Ureter (tissue), 1 donor: Measurements from ENCODE around the gene ZBTB38. TPM values are rescaled to one million over a fixed set of nuclear protein-coding genes. Genes with fewer than 3 reads are reported as not detected.

Experiments used
- DNase-seq: peaks from one replicate; pipeline ENCODE4 v3.0.0-alpha.2; 2020; ENCODE audit warnings: low spot score
- total RNA-seq: library from RNA; stranded (reverse); gene quantifications from one replicate; pipeline ENCODE4 v1.2.4, GENCODE V29; 2023
- donor health status: DM: yes; HTN: yes; CAD: no.

ZBTB38 gene
- 121 TPM for total RNA-seq

- DNase-seq: peak; percentile 93
These were observed at the start of gene ZBTB38 for GRCh38 chr3:141368062-141368924. TSS of gene ZBTB38 (plus strand) at chr3:141368504. CDS start at chr3:141442389, 73,885 bp downstream.

GRCh38 chr3:141320399-141321108 is 47.8 kb upstream of the ZBTB38 start:
- DNase-seq: no peak

GRCh38 chr3:141321109-141321497 is 47.2 kb upstream of the ZBTB38 start:
- DNase-seq: no peak

GRCh38 chr3:141323936-141324704 is 44.2 kb upstream of the ZBTB38 start:
- DNase-seq: no peak

GRCh38 chr3:141326123-141326522 is 42.2 kb upstream of the ZBTB38 start:
- no peak for DNase-seq

GRCh38 chr3:141326626-141327025 is 41.7 kb upstream of the ZBTB38 start:
- DNase-seq: no peak

GRCh38 chr3:141328286-141329166 is 39.8 kb upstream of the ZBTB38 start:
- no peak for DNase-seq

GRCh38 chr3:141330235-141330634 is 38.1 kb upstream of the ZBTB38 start:
- no peak for DNase-seq

- DNase-seq: no peak
These were observed 37.5 kb upstream of the ZBTB38 start for GRCh38 chr3:141330718-141331376.

GRCh38 chr3:141331377-141332318 is 36.7 kb upstream of the ZBTB38 start:
- DNase-seq: no peak

GRCh38 chr3:141332416-141332815 is 35.9 kb upstream of the ZBTB38 start:
- no peak for DNase-seq

GRCh38 chr3:141333836-141334626 is 34.3 kb upstream of the ZBTB38 start:
- no peak for DNase-seq

GRCh38 chr3:141334627-141335250 is 33.6 kb upstream of the ZBTB38 start:
- no peak for DNase-seq

GRCh38 chr3:141335531-141336061 is 32.7 kb upstream of the ZBTB38 start:
- no peak for DNase-seq

GRCh38 chr3:141336672-141337522 is 31.4 kb upstream of the ZBTB38 start:
- no peak for DNase-seq

GRCh38 chr3:141337523-141337854 is 30.8 kb upstream of the ZBTB38 start:
- DNase-seq: no peak

- no peak for DNase-seq
These were observed 30.3 kb upstream of the ZBTB38 start for GRCh38 chr3:141337991-141338390.
